PC-9 (cell line): ENCODE data around the gene CYB5B. TPM values are rescaled to one million over a fixed set of nuclear protein-coding genes. Genes with fewer than 3 reads are reported as not detected.
A peak's percentile ranks its signal among the peaks of the same experiment; 100 is the strongest.

Experiments
- BruUV-seq: library from RNA; stranded (reverse); fragments of 400-500 nt; replicated peaks from 2 replicates; lab custom pipeline; 2021; lab: Mats Ljungman, UMichigan
- CTCF ChIA-PET: fragments of 300-600 bp; sonication (Branson Sonifier 250); formaldehyde crosslinking; loops from one replicate; lab custom pipeline; 2022; ENCODE audit warnings: antibody characterized with exemption; lab: Charles Lee
- POLR2A ChIA-PET: fragments of 300-600 bp; sonication (Branson Sonifier 250); formaldehyde crosslinking; loops from one replicate; lab custom pipeline; 2022; ENCODE audit warnings: antibody characterized with exemption; ENCODE audit not compliant: unreplicated experiment; lab: Charles Lee
- DNase-seq, 2 experiments: peaks; one replicate each; pipeline versions ENCODE4 v3.0.0 to v3.0.0-alpha.2; 2015 to 2022; ENCODE audit warnings: mixed read lengths in 1 of 2
- H2AFZ ChIP-seq: fragments of 200-600 bp; sonication (generic); 2 replicates; pipeline ENCODE4 v1.8.1; 2017; ENCODE audit warnings: antibody characterized with exemption
- H3F3A ChIP-seq: fragments of 200-600 bp; sonication (generic); 2 replicates; pipeline ENCODE4 v1.8.1; 2017; ENCODE audit warnings: antibody characterized with exemption, mild to moderate bottlenecking, low read depth; ENCODE audit not compliant: insufficient read depth
- H3K27ac ChIP-seq: fragments of 200-600 bp; sonication (generic); 2 replicates; pipeline ENCODE4 v1.6.1; 2016; ENCODE audit warnings: mixed run types
- H3K27me3 ChIP-seq: fragments of 200-600 bp; sonication (generic); 2 replicates; pipeline ENCODE4 v1.6.1; 2016; ENCODE audit warnings: low read depth, mixed run types; ENCODE audit not compliant: insufficient read depth
- H3K36me3 ChIP-seq: fragments of 200-600 bp; sonication (generic); 2 replicates; pipeline ENCODE4 v1.6.1; 2016; ENCODE audit warnings: low read depth, mixed run types
- H3K4me1 ChIP-seq: fragments of 200-600 bp; sonication (generic); replicated peaks from 2 replicates; pipeline ENCODE4 v1.6.1; 2016; ENCODE audit warnings: mixed run types; ENCODE audit not compliant: insufficient read depth
- H3K4me2 ChIP-seq: fragments of 200-600 bp; sonication (generic); 2 replicates; pipeline ENCODE4 v1.6.1; 2017; ENCODE audit warnings: mixed run types
- H3K4me3 ChIP-seq: fragments of 200-600 bp; sonication (generic); 2 replicates; pipeline ENCODE4 v1.6.1; 2016; ENCODE audit warnings: mixed run types
- H3K79me2 ChIP-seq: fragments of 200-600 bp; sonication (generic); 2 replicates; pipeline ENCODE4 v1.6.1; 2017; ENCODE audit warnings: low read depth, mixed run types
- H3K9me2 ChIP-seq: fragments of 200-600 bp; sonication (generic); 2 replicates; pipeline ENCODE4 v1.8.1; 2017; ENCODE audit warnings: mild to moderate bottlenecking; ENCODE audit not compliant: insufficient read depth
- H3K9me3 ChIP-seq: fragments of 200-600 bp; sonication (generic); 2 replicates; pipeline ENCODE4 v1.8.1; 2016; ENCODE audit warnings: low read depth; ENCODE audit not compliant: insufficient read depth
- H4K20me1 ChIP-seq: fragments of 200-600 bp; sonication (generic); 2 replicates; pipeline ENCODE4 v1.8.1; 2017; ENCODE audit not compliant: insufficient read depth
- EZH2 ChIP-seq: fragments of 200-600 bp; sonication (generic); IDR thresholded peaks from 2 replicates; pipeline ENCODE4 v1.8.0; 2017; ENCODE audit warnings: antibody characterized with exemption, low read depth
- intact Hi-C: fragments of 100-400 bp; cut with micrococcal nuclease; formaldehyde crosslinking; loops from one replicate; pipeline ENCODE4 v1.10.0; 2022; ENCODE audit not compliant: unreplicated experiment
- total RNA-seq: library from RNA; stranded (reverse); gene quantifications from 2 replicates; pipeline ENCODE4 v1.2.3, GENCODE V29; 2021
- TF ChIP-seq, protein P1 (sequence below): fragments of 200-600 bp; sonication (generic); conservative IDR thresholded peaks from 2 replicates; pipeline ENCODE4 v1.6.1; 2017; ENCODE audit warnings: mixed run types, antibody characterized with exemption, mild to moderate bottlenecking, moderate library complexity

CYB5B gene
- total RNA-seq, 1 experiment from 2014 or later = 29.3 TPM

GRCh38 chr16:69411064-69411985, 13.1 kb upstream of the CYB5B start:
- no peaks in the 10 kb centered on the region for H3K79me2 ChIP-seq
- ChIA-PET POLR2A (no interaction called here), CTCF (no interaction called here)
- TF ChIP-seq, protein P1, sequence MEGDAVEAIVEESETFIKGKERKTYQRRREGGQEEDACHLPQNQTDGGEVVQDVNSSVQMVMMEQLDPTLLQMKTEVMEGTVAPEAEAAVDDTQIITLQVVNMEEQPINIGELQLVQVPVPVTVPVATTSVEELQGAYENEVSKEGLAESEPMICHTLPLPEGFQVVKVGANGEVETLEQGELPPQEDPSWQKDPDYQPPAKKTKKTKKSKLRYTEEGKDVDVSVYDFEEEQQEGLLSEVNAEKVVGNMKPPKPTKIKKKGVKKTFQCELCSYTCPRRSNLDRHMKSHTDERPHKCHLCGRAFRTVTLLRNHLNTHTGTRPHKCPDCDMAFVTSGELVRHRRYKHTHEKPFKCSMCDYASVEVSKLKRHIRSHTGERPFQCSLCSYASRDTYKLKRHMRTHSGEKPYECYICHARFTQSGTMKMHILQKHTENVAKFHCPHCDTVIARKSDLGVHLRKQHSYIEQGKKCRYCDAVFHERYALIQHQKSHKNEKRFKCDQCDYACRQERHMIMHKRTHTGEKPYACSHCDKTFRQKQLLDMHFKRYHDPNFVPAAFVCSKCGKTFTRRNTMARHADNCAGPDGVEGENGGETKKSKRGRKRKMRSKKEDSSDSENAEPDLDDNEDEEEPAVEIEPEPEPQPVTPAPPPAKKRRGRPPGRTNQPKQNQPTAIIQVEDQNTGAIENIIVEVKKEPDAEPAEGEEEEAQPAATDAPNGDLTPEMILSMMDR = no peak
- TF ChIP-seq EZH2 = no peak
- no peaks in the 10 kb centered on the region; the same call in 1 of the 2 replicates for H3K9me3 ChIP-seq
- no peaks in the 10 kb centered on the region for H3K27me3 ChIP-seq
- DNase-seq = no peak
- H4K20me1 ChIP-seq = no peaks in the 10 kb centered on the region
- BruUV-seq = no TSS peak
- no peaks in the 10 kb centered on the region for H3K9me2 ChIP-seq
- H3K27ac ChIP-seq = peak overlapping the region; percentile 81
- intact Hi-C loops = no loop called here
- no peak overlapping the region for H3K4me3 ChIP-seq
- no peaks in the 10 kb centered on the region for H3K36me3 ChIP-seq
- H3K4me1 ChIP-seq = peaks cover 47% of the 10 kb centered on the region
- H3K4me2 ChIP-seq = peak overlapping the region; percentile 24; the same call in 1 of the 2 replicates
- no peak overlapping the region for H2AFZ ChIP-seq
- H3F3A ChIP-seq = peaks cover 36% of the 10 kb centered on the region

GRCh38 chr16:69412287-69412686, 12.1 kb upstream of the CYB5B start:
- Histone ChIP-seq H3F3A (peaks cover 38% of the 10 kb centered on the region), H3K27ac (no peak overlapping the region), H3K4me2 (no peak overlapping the region), H3K36me3 (no peaks in the 10 kb centered on the region), H3K79me2 (no peaks in the 10 kb centered on the region), H3K4me1 (peaks cover 48% of the 10 kb centered on the region), H3K9me2 (no peaks in the 10 kb centered on the region), H4K20me1 (no peaks in the 10 kb centered on the region), H2AFZ (no peak overlapping the region), H3K9me3 (no peaks in the 10 kb centered on the region), H3K27me3 (no peaks in the 10 kb centered on the region), H3K4me3 (no peak overlapping the region)
- DNase-seq = no peak
- BruUV-seq = no TSS peak
- intact Hi-C loops = no loop called here
- ChIA-PET CTCF (no interaction called here), POLR2A (no interaction called here)
- TF ChIP-seq, protein P1 = no peak
- TF ChIP-seq EZH2 = no peak

GRCh38 chr16:69413045-69413664, 11.3 kb upstream of the CYB5B start:
- Histone ChIP-seq H3K36me3 (no peaks in the 10 kb centered on the region), H4K20me1 (no peaks in the 10 kb centered on the region), H3K4me1 (peaks cover 55% of the 10 kb centered on the region), H3K4me3 (no peak overlapping the region), H3K9me2 (no peaks in the 10 kb centered on the region), H3K27ac (no peak overlapping the region), H3K9me3 (no peaks in the 10 kb centered on the region), H3K79me2 (no peaks in the 10 kb centered on the region), H3K27me3 (no peaks in the 10 kb centered on the region), H3F3A (peaks cover 43% of the 10 kb centered on the region), H3K4me2 (no peak overlapping the region), H2AFZ (no peak overlapping the region)
- intact Hi-C loops = no loop called here
- ChIA-PET POLR2A (no interaction called here), CTCF (no interaction called here)
- TF ChIP-seq, protein P1 = no peak
- TF ChIP-seq EZH2 = no peak
- DNase-seq = no peak
- no TSS peak for BruUV-seq
